Activated CD4-positive, alpha-beta memory T cell treated with anti-CD3 and anti-CD28 coated beads, Interleukin-2, amount 10 ng/mL, durations not matched to agents 7 days and 5 days (primary cell): ENCODE results near the gene ARNT2. TPM values are rescaled to one million over a fixed set of nuclear protein-coding genes. Genes with fewer than 3 reads are reported as not detected.
"Not testable (repeated sequence)": the region's sequence is repeated elsewhere in the genome, so short reads cannot be mapped to it uniquely, and the experiment has no call there.

Experiments
- CTCF ChIA-PET: fragments of 350-600 bp; sonication (Branson Sonifier 250); formaldehyde crosslinking; loops from one replicate; lab custom pipeline; 2021; ENCODE audit warnings: antibody characterized with exemption, inconsistent platforms; lab: Charles Lee
- POLR2A ChIA-PET: fragments of 350-600 bp; sonication (Branson Sonifier 250); formaldehyde crosslinking; loops from one replicate; lab custom pipeline; 2021; ENCODE audit warnings: antibody characterized with exemption; lab: Charles Lee
- DNase-seq: peaks from one replicate; pipeline ENCODE4 v3.0.0-alpha.2; 2020
- H3K27ac Mint-ChIP-seq: one replicate; pipeline ENCODE4 v1.8.0; 2021; ENCODE audit warnings: mild to moderate bottlenecking, mixed read lengths
- H3K27me3 Mint-ChIP-seq: one replicate; pipeline ENCODE4 v1.8.0; 2021; ENCODE audit warnings: mixed read lengths
- H3K36me3 Mint-ChIP-seq: one replicate; pipeline ENCODE4 v1.8.0; 2021; ENCODE audit warnings: low read depth, mixed read lengths
- H3K4me1 Mint-ChIP-seq: one replicate; pipeline ENCODE4 v1.8.0; 2021; ENCODE audit warnings: mixed read lengths
- H3K4me3 Mint-ChIP-seq: one replicate; pipeline ENCODE4 v1.8.0; 2021; ENCODE audit warnings: mild to moderate bottlenecking, mixed read lengths
- H3K9me3 Mint-ChIP-seq: one replicate; pipeline ENCODE4 v1.8.0; 2021; ENCODE audit warnings: mixed read lengths
- total RNA-seq, 2 experiments: library from RNA; stranded (reverse); gene quantifications; one replicate each; pipeline ENCODE4 v1.2.3, GENCODE V29; 2021

Gene ARNT2
- total RNA-seq, 2 experiments from 2014 or later: not detected

GRCh38 chr15:80390942-80391341, 13.2 kb upstream of the ARNT2 start:
- CTCF ChIA-PET, POLR2A ChIA-PET: not testable (repeated sequence)

GRCh38 chr15:80395616-80396015, 8.6 kb upstream of the ARNT2 start:
- Mint-ChIP-seq H3K4me1 (no peaks in the 10 kb centered on the region), H3K27ac (no peak overlapping the region), H3K27me3 (peaks cover 30% of the 10 kb centered on the region), H3K36me3 (no peaks in the 10 kb centered on the region), H3K4me3 (no peak overlapping the region), H3K9me3 (no peaks in the 10 kb centered on the region)
- ChIA-PET CTCF (no interaction called here), POLR2A (no interaction called here)
- DNase-seq: no peak

More at GRCh38 chr15:80390942-80391341, 13.2 kb upstream of the ARNT2 start:
- H3K27me3 Mint-ChIP-seq, H3K36me3 Mint-ChIP-seq, H3K4me3 Mint-ChIP-seq, H3K4me1 Mint-ChIP-seq, H3K27ac Mint-ChIP-seq, DNase-seq, H3K9me3 Mint-ChIP-seq: not testable (repeated sequence)

- ChIA-PET CTCF (no interaction called here), POLR2A (no interaction called here)
- no peaks in the 10 kb centered on the region for H3K36me3 Mint-ChIP-seq
- no peaks in the 10 kb centered on the region for H3K4me1 Mint-ChIP-seq
- H3K9me3 Mint-ChIP-seq: no peaks in the 10 kb centered on the region
- peaks cover 30% of the 10 kb centered on the region for H3K27me3 Mint-ChIP-seq
- no peak for DNase-seq
- H3K27ac Mint-ChIP-seq: no peak overlapping the region
- no peak overlapping the region for H3K4me3 Mint-ChIP-seq
These were observed 8.1 kb upstream of the ARNT2 start for GRCh38 chr15:80396096-80396495.

GRCh38 chr15:80399508-80399907, 4.7 kb upstream of the ARNT2 start:
- Mint-ChIP-seq H3K27ac (no peak overlapping the region), H3K27me3 (peaks cover 53% of the 10 kb centered on the region), H3K4me1 (no peaks in the 10 kb centered on the region), H3K36me3 (no peaks in the 10 kb centered on the region), H3K9me3 (no peaks in the 10 kb centered on the region), H3K4me3 (no peak overlapping the region)
- DNase-seq: no peak
- ChIA-PET CTCF (no interaction called here), POLR2A (no interaction called here)

GRCh38 chr15:80401456-80401855, 2.7 kb upstream of the ARNT2 start:
- peaks cover 67% of the 10 kb centered on the region for H3K27me3 Mint-ChIP-seq
- no peak for DNase-seq
- no peaks in the 10 kb centered on the region for H3K36me3 Mint-ChIP-seq
- H3K4me3 Mint-ChIP-seq: no peak overlapping the region
- no peak overlapping the region for H3K27ac Mint-ChIP-seq
- H3K9me3 Mint-ChIP-seq: no peaks in the 10 kb centered on the region
- ChIA-PET POLR2A (no interaction called here), CTCF (no interaction called here)
- peaks cover 3% of the 10 kb centered on the region for H3K4me1 Mint-ChIP-seq

- CTCF ChIA-PET: interaction anchor here (0.9 kb wide), 1 partner anchor 16 kb away, joined by 4 read pairs; no protein-coding TSS in a partner anchor
- Mint-ChIP-seq H3K36me3 (no peaks in the 10 kb centered on the region), H3K4me3 (no peak overlapping the region), H3K27me3 (peaks cover 67% of the 10 kb centered on the region), H3K9me3 (no peaks in the 10 kb centered on the region), H3K4me1 (peaks cover 3% of the 10 kb centered on the region), H3K27ac (no peak overlapping the region)
- no peak for DNase-seq
- POLR2A ChIA-PET: no interaction called here
These were observed 1.8 kb upstream of the ARNT2 start for GRCh38 chr15:80402339-80402738.

- Mint-ChIP-seq H3K4me3 (no peak overlapping the region), H3K4me1 (peaks cover 3% of the 10 kb centered on the region), H3K27me3 (peaks cover 69% of the 10 kb centered on the region), H3K27ac (no peak overlapping the region), H3K9me3 (no peaks in the 10 kb centered on the region), H3K36me3 (no peaks in the 10 kb centered on the region)
- no peak for DNase-seq
- POLR2A ChIA-PET: no interaction called here
- CTCF ChIA-PET: no interaction called here
These were observed 498 bp upstream of the ARNT2 start for GRCh38 chr15:80403712-80404056.

- ChIA-PET POLR2A (no interaction called here), CTCF (no interaction called here)
- Mint-ChIP-seq H3K9me3 (no peaks in the 10 kb centered on the region), H3K4me3 (no peak overlapping the region), H3K27me3 (peaks cover 71% of the 10 kb centered on the region), H3K27ac (no peak overlapping the region), H3K4me1 (peaks cover 3% of the 10 kb centered on the region), H3K36me3 (no peaks in the 10 kb centered on the region)
- no peak for DNase-seq
These were observed 775 bp downstream of the ARNT2 start for GRCh38 chr15:80404761-80405553.

- H3K9me3 Mint-ChIP-seq: no peaks in the 10 kb centered on the region
- H3K27ac Mint-ChIP-seq: no peak overlapping the region
- DNase-seq: no peak
- peaks cover 3% of the 10 kb centered on the region for H3K4me1 Mint-ChIP-seq
- no peak overlapping the region for H3K4me3 Mint-ChIP-seq
- POLR2A ChIA-PET: no interaction called here
- peaks cover 71% of the 10 kb centered on the region for H3K27me3 Mint-ChIP-seq
- CTCF ChIA-PET: no interaction called here
- no peaks in the 10 kb centered on the region for H3K36me3 Mint-ChIP-seq
These were observed 1.3 kb downstream of the ARNT2 start for GRCh38 chr15:80405554-80405850.

GRCh38 chr15:80405970-80406369, 1.8 kb downstream of the ARNT2 start:
- POLR2A ChIA-PET: no interaction called here
- CTCF ChIA-PET: no interaction called here
- H3K36me3 Mint-ChIP-seq: no peaks in the 10 kb centered on the region
- peaks cover 74% of the 10 kb centered on the region for H3K27me3 Mint-ChIP-seq
- H3K9me3 Mint-ChIP-seq: no peaks in the 10 kb centered on the region
- H3K4me3 Mint-ChIP-seq: no peak overlapping the region
- DNase-seq: no peak
- peaks cover 3% of the 10 kb centered on the region for H3K4me1 Mint-ChIP-seq
- H3K27ac Mint-ChIP-seq: no peak overlapping the region

GRCh38 chr15:80411788-80412288, 7.7 kb downstream of the ARNT2 start:
- ChIA-PET CTCF (no interaction called here), POLR2A (no interaction called here)
- H3K36me3 Mint-ChIP-seq: no peaks in the 10 kb centered on the region
- H3K4me1 Mint-ChIP-seq: no peaks in the 10 kb centered on the region
- no peaks in the 10 kb centered on the region for H3K9me3 Mint-ChIP-seq
- peaks cover 39% of the 10 kb centered on the region for H3K27me3 Mint-ChIP-seq
- no peak overlapping the region for H3K4me3 Mint-ChIP-seq
- DNase-seq: no peak
- no peak overlapping the region for H3K27ac Mint-ChIP-seq

- Mint-ChIP-seq H3K9me3 (no peaks in the 10 kb centered on the region), H3K27me3 (peaks cover 23% of the 10 kb centered on the region), H3K4me1 (no peaks in the 10 kb centered on the region), H3K4me3 (no peak overlapping the region), H3K27ac (no peak overlapping the region), H3K36me3 (no peaks in the 10 kb centered on the region)
- CTCF ChIA-PET: no interaction called here
- POLR2A ChIA-PET: no interaction called here
- no peak for DNase-seq
These were observed 10.6 kb downstream of the ARNT2 start for GRCh38 chr15:80414546-80415357.

- Mint-ChIP-seq H3K4me1 (no peaks in the 10 kb centered on the region), H3K4me3 (no peak overlapping the region), H3K27ac (no peak overlapping the region), H3K9me3 (no peaks in the 10 kb centered on the region), H3K27me3 (peaks cover 20% of the 10 kb centered on the region), H3K36me3 (no peaks in the 10 kb centered on the region)
- CTCF ChIA-PET: no interaction called here
- POLR2A ChIA-PET: no interaction called here
- DNase-seq: no peak
These were observed 11.1 kb downstream of the ARNT2 start for GRCh38 chr15:80415358-80415670.

GRCh38 chr15:80416702-80417101, 12.5 kb downstream of the ARNT2 start:
- peaks cover 16% of the 10 kb centered on the region for H3K27me3 Mint-ChIP-seq
- no peaks in the 10 kb centered on the region for H3K4me1 Mint-ChIP-seq
- no peaks in the 10 kb centered on the region for H3K36me3 Mint-ChIP-seq
- ChIA-PET POLR2A (no interaction called here), CTCF (no interaction called here)
- no peak overlapping the region for H3K4me3 Mint-ChIP-seq
- no peak for DNase-seq
- H3K9me3 Mint-ChIP-seq: no peaks in the 10 kb centered on the region
- no peak overlapping the region for H3K27ac Mint-ChIP-seq
